GM23248 (cell line): ENCODE measurements around the gene CTAG1B.
"Not testable (repeated sequence)": the region's sequence is repeated elsewhere in the genome, so short reads cannot be mapped to it uniquely, and the experiment has no call there.

Experiments
- EZH2 ChIP-seq: fragments of 200-600 bp; sonication (generic); IDR thresholded peaks from 2 replicates; pipeline ENCODE4 v1.6.1; 2018; ENCODE audit warnings: antibody characterized with exemption, mild to moderate bottlenecking; ENCODE audit not compliant: insufficient read depth, poor library complexity, severe bottlenecking
- EZH2phosphoT487 ChIP-seq: fragments of 200-600 bp; sonication (generic); IDR thresholded peaks from 2 replicates; pipeline ENCODE4 v1.6.1; 2018; ENCODE audit warnings: antibody characterized with exemption, moderate library complexity, mild to moderate bottlenecking, low read depth; ENCODE audit not compliant: insufficient read depth

DNA sequence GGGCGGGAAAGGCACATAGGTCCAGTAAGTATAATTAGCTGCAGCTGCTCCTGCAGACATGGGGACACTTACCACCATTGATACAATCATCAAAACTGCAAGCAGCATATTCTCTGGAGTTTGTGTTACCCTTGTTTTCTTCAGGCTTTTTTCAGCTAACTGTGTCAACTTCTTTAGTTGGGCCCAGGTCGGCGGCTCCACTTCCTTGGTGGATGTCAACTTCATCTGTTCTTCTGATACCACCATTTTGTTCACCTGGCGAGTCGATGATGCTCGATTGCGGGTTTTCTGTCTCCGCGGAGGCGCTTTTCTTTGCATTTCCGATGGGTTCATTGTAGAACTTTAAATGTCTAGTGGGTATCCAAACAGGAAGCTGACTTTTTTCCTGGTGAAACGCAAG is 7.9 kb downstream of the CTAG1B start:
- TF ChIP-seq EZH2, EZH2phosphoT487: not testable (repeated sequence)
